Mucosa of descending colon (tissue), 3 donors: Measurements from ENCODE around the gene UBE3B. TPM values are rescaled to one million over a fixed set of nuclear protein-coding genes. Genes with fewer than 3 reads are reported as not detected.

Experiments used
- ATAC-seq: fragments of 200-7000 bp; cut with Tn5 transposase; one replicate; pipeline ENCODE4 v1.9.1; 2020; ENCODE audit warnings: mild to moderate bottlenecking, moderate library complexity
- DNase-seq, 3 donors: peaks; one replicate each; pipeline ENCODE4 v3.0.0-alpha.2; 2020
- H3K36me3 ChIP-seq: fragments of 200-600 bp; one replicate; pipeline ENCODE4 v1.8.0; 2021; ENCODE audit warnings: low read depth, mild to moderate bottlenecking
- H3K4me1 ChIP-seq: fragments of 200-600 bp; one replicate; pipeline ENCODE4 v1.8.0; 2021; ENCODE audit warnings: low read depth, mild to moderate bottlenecking
- H3K4me3 ChIP-seq: fragments of 200-600 bp; one replicate; pipeline ENCODE4 v1.8.0; 2021; ENCODE audit warnings: mild to moderate bottlenecking
- H3K9me3 ChIP-seq: fragments of 200-600 bp; one replicate; pipeline ENCODE4 v1.8.0; 2021; ENCODE audit warnings: mild to moderate bottlenecking
- intact Hi-C, 2 donors: fragments of 100-400 bp; cut with DNase I in 1 of 2; cut with micrococcal nuclease in 1 of 2; formaldehyde crosslinking; loops; one replicate each; pipeline versions ENCODE4 v1.11.0 to v1.11.1; 2022; cut with DNase I, micrococcal nuclease
- total RNA-seq, 3 donors: library from RNA; stranded (reverse); fragmentation: NEBNext Ultra II Directional in 2 of 3; extraction: Animal tissue kit (Norgen Biotek cat#: 25700) in 2 of 3; gene quantifications; one replicate each; pipeline versions ENCODE4 v1.2.1 to v1.2.4, GENCODE V29; 2021 to 2023
- TF ChIP-seq, protein P1 (sequence below): fragments of 200-600 bp; IDR thresholded peaks from one replicate; pipeline ENCODE4 v1.8.0; 2022; ENCODE audit warnings: antibody characterized with exemption, mild to moderate bottlenecking
- donor health status: DM: no; HTN: no; CAD: no; lungs with moderate emphysema.
- donor health status: DM: no; HTN: no; CAD: no.
- donor health status: DM: no; HTN: yes; CAD: no.

The UBE3B gene
- total RNA-seq, 3 donors from 2014 or later = 52.5 to 62.3 (median 54.6) TPM

DNA sequence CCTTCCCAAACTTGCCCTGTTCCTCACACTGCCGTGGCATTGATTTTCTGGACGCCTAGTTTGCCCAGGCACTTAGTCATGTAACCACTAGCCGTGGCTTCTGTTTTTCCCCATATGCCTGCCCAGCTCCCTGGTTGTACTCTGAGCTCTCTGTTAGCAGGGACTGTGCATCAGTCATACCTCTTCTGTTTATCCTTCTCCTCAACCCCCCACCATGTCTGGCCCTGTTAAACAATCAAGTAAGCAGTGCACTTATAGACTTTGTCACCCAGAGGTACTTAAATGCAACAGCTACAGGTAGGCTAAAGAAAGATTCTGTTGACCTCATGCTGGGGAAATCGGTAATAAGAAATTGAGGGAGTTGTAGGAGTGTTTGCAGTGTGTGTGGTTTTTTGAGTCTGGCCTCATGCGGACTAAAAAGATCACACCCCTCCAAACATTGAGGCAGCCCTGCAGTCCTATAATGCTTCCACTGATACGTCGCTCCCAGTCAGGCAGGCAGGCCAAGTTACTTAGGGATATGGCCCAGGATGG lies 17.0 kb downstream of the UBE3B start:
- intact Hi-C loops = no loop called here
- H3K36me3 ChIP-seq = peaks cover 3% of the 10 kb centered on the region
- H3K4me3 ChIP-seq = no peak overlapping the region
- no peaks in the 10 kb centered on the region for H3K9me3 ChIP-seq
- no peak for ATAC-seq
- no peaks in the 10 kb centered on the region for H3K4me1 ChIP-seq
- DNase-seq = no peak
- TF ChIP-seq, protein P1, sequence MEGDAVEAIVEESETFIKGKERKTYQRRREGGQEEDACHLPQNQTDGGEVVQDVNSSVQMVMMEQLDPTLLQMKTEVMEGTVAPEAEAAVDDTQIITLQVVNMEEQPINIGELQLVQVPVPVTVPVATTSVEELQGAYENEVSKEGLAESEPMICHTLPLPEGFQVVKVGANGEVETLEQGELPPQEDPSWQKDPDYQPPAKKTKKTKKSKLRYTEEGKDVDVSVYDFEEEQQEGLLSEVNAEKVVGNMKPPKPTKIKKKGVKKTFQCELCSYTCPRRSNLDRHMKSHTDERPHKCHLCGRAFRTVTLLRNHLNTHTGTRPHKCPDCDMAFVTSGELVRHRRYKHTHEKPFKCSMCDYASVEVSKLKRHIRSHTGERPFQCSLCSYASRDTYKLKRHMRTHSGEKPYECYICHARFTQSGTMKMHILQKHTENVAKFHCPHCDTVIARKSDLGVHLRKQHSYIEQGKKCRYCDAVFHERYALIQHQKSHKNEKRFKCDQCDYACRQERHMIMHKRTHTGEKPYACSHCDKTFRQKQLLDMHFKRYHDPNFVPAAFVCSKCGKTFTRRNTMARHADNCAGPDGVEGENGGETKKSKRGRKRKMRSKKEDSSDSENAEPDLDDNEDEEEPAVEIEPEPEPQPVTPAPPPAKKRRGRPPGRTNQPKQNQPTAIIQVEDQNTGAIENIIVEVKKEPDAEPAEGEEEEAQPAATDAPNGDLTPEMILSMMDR = no peak

DNA sequence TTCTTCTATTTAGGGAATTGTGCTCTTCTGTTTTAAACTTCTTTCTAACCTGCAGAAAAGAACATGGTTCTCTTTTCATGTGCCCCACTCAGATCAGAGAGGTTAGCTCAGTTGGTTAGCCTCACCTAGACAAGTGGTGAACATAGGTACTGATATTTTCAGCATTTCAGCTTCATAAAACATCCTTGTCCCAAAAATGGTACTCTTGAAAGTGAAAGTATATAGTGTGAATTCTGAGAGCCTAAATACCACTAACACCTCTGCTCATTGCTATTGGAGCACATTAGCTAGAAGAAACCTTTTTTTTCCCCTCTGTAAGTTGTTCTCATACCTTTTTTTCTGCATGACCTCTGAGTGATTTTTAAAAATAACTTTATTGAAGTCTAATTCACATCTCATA lies 17.6 kb downstream of the UBE3B start:
- no peak for ATAC-seq
- no peaks in the 10 kb centered on the region for H3K9me3 ChIP-seq
- no peaks in the 10 kb centered on the region for H3K4me1 ChIP-seq
- peaks cover 6% of the 10 kb centered on the region for H3K36me3 ChIP-seq
- no peak overlapping the region for H3K4me3 ChIP-seq
- intact Hi-C loops = no loop called here
- TF ChIP-seq, protein P1 = no peak
- DNase-seq = no peak

DNA sequence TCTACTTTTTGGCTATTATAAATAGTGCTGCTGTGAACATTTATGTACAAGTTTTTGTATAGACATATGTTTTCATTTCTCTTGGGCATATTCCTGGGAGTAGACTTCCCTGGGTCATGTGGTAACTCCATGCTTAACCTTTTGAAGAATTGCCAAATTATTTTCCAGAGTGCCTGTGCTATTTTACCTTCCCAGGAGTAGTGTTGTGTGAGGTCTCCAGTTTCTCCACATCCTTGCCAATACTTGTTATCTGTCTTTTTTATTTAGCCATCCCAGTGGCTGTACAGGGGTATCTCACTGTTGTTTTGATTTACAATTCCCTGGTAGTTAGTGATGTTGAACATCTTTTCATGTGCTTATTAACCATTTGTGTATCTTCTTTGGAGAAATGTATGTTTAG lies 18.9 kb downstream of the UBE3B start:
- H3K9me3 ChIP-seq = no peaks in the 10 kb centered on the region
- DNase-seq (no peak), ATAC-seq (no peak)
- intact Hi-C loops = no loop called here
- H3K36me3 ChIP-seq = peaks cover 6% of the 10 kb centered on the region
- H3K4me1 ChIP-seq = no peaks in the 10 kb centered on the region
- no peak overlapping the region for H3K4me3 ChIP-seq
- TF ChIP-seq, protein P1 = no peak

DNA sequence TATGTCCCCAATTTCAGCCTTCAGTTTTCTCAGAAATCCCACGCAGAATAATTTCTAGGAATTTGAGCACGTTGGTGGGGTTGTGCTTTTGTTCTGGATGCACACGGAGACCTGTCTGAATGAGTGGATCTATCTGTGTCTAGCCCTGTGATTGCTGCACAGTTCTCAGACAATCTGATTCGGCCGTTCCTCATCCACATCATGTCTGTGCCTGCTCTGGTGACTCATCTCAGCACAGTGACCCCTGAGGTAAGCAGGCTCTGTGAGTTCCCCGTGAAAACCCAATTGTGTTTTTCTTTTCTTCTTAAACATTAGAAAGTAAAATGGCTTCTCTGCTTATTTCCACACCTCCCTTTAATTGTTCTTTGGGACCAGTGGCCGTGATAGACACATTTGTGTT lies 20.2 kb downstream of the UBE3B start:
- TF ChIP-seq, protein P1 = no peak

DNA sequence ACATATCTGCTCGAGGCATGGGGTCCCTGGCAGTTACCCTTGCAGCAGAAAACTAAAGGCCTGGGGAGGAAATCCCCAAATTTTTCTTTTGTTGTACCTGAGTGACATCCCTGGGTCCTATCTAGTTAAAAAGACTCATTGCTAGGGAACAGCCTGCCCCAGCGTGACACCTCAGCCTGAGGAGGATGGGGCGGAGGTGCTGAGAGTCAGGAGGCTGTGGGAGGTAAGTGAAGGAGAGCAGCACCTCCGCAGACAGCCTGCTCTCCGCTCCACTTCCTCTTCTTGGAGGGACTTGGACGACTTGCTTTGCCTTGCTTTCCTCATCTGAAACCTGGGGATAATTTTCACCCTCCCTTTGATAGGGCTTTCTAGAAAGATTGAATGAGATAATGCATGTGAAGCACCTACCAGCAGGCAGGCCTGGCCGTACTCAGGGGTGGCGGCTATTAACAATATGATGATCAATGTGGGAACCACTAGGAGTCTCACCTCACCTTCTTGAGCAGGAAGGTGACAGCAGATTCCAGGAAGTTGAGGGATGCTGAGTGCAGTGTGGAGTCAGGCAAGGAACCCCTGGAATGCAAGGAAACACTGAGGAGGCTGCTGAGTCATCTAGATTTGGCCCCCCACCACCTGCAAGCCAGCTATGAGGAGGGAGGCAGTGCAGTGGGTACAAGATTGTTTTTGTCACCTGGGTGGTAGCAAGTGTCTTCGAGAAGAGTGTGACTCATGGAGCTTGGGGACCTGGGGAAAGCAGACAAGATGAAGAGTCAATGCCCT lies 23.2 kb downstream of the UBE3B start:
- Histone ChIP-seq H3K9me3 (no peaks in the 10 kb centered on the region), H3K36me3 (peaks cover 6% of the 10 kb centered on the region), H3K4me1 (no peaks in the 10 kb centered on the region), H3K4me3 (no peak overlapping the region)
- no peak for DNase-seq
- intact Hi-C loops = no loop called here
- TF ChIP-seq, protein P1 = no peak
- ATAC-seq = no peak

More for the DNA sequence above, 20.2 kb downstream of the UBE3B start:
- ATAC-seq = no peak
- no peaks in the 10 kb centered on the region for H3K4me1 ChIP-seq
- no peaks in the 10 kb centered on the region for H3K9me3 ChIP-seq
- peaks cover 6% of the 10 kb centered on the region for H3K36me3 ChIP-seq
- DNase-seq = no peak
- intact Hi-C loops = no loop called here
- no peak overlapping the region for H3K4me3 ChIP-seq
